Measurements from ENCODE around the gene CELA3A. TPM values are rescaled to one million over a fixed set of nuclear protein-coding genes. Genes with fewer than 3 reads are reported as not detected.

CELA3A gene
- total RNA-seq, 2 experiments from 2014 or later = not detected

GRCh38 chr1:22037520-22037919 is 36.1 kb downstream of the CELA3A start:
- ChIA-PET CTCF (interaction anchor here (2.4 to 8.9 kb wide), 3 partner anchors 10 to 15 kb away, joined by 9 to 88 read pairs (median 73); partner anchors contain the start of gene CDC42), POLR2A (interaction anchor here (30.7 to 43.8 kb wide), 2 partner anchors 4 to 17 kb away, joined by 1616 read pairs; partner anchors contain the start of gene CDC42)
- no peak for DNase-seq
- Mint-ChIP-seq H3K36me3 (ENCODE audit: low read depth) (no peaks in the 10 kb centered on the region), H3K4me3 (no peak overlapping the region), H3K27me3 (no peaks in the 10 kb centered on the region), H3K9me3 (no peaks in the 10 kb centered on the region), H3K4me1 (peaks cover 43% of the 10 kb centered on the region), H3K27ac (peak overlapping the region; percentile 99)

- Mint-ChIP-seq H3K9me3 (no peaks in the 10 kb centered on the region), H3K36me3 (ENCODE audit: low read depth) (no peaks in the 10 kb centered on the region), H3K4me3 (no peak overlapping the region), H3K4me1 (peaks cover 44% of the 10 kb centered on the region), H3K27ac (peak overlapping the region; percentile 99), H3K27me3 (no peaks in the 10 kb centered on the region)
- no peak for DNase-seq
- ChIA-PET CTCF (interaction anchor here (2.4 to 8.9 kb wide), 3 partner anchors 10 to 14 kb away, joined by 9 to 88 read pairs (median 73); partner anchors contain the start of gene CDC42), POLR2A (interaction anchor here (30.7 to 43.8 kb wide), 2 partner anchors 5 to 16 kb away, joined by 1616 read pairs; partner anchors contain the start of gene CDC42)
These were observed 36.6 kb downstream of the CELA3A start for GRCh38 chr1:22038036-22038435.

GRCh38 chr1:22039594-22040285 is 38.3 kb downstream of the CELA3A start:
- Mint-ChIP-seq H3K9me3 (no peaks in the 10 kb centered on the region), H3K4me1 (peaks cover 50% of the 10 kb centered on the region), H3K27me3 (no peaks in the 10 kb centered on the region), H3K36me3 (ENCODE audit: low read depth) (no peaks in the 10 kb centered on the region), H3K4me3 (peak overlapping the region; percentile 74), H3K27ac (peak overlapping the region; percentile 99)
- ChIA-PET CTCF (interaction anchor here (0.6 to 8.9 kb wide), 7 partner anchors 9 to 304 kb away, joined by 4 to 88 read pairs (median 10); partner anchors contain the start of gene CDC42), POLR2A (interaction anchor here (0.8 to 43.8 kb wide), 11 partner anchors 7 to 1378 kb away, joined by 3 to 1616 read pairs (median 4); partner anchors contain the start of genes CDC42 and DDOST)
- peak; percentile 95 for DNase-seq

- peak overlapping the region; percentile 99 for H3K27ac Mint-ChIP-seq
- H3K27me3 Mint-ChIP-seq = no peaks in the 10 kb centered on the region
- peaks cover 54% of the 10 kb centered on the region for H3K4me1 Mint-ChIP-seq
- ChIA-PET POLR2A (interaction anchor here (0.8 to 43.8 kb wide), 10 partner anchors 7 to 746 kb away, joined by 3 to 1616 read pairs (median 4); partner anchors contain the start of gene CDC42), CTCF (interaction anchor here (0.6 to 8.9 kb wide), 6 partner anchors 9 to 305 kb away, joined by 4 to 88 read pairs (median 13); partner anchors contain the start of gene CDC42)
- H3K36me3 Mint-ChIP-seq (ENCODE audit: low read depth) = peaks cover 2% of the 10 kb centered on the region
- peaks cover under 1% of the 10 kb centered on the region for H3K9me3 Mint-ChIP-seq
- H3K4me3 Mint-ChIP-seq = peak overlapping the region; percentile 74
- DNase-seq = peak; percentile 22
These were observed 38.8 kb downstream of the CELA3A start for GRCh38 chr1:22040286-22040623.

GRCh38 chr1:22041505-22041904 is 40.0 kb downstream of the CELA3A start:
- DNase-seq = no peak
- ChIA-PET CTCF (interaction anchor here (5.5 to 8.9 kb wide), 2 partner anchors 11 to 17 kb away, joined by 73 to 88 read pairs; partner anchors contain the start of gene CDC42), POLR2A (interaction anchor here (30.7 to 43.8 kb wide), 2 partner anchors 8 to 13 kb away, joined by 1616 read pairs; partner anchors contain the start of gene CDC42)
- Mint-ChIP-seq H3K36me3 (ENCODE audit: low read depth) (peaks cover 6% of the 10 kb centered on the region), H3K27ac (peak overlapping the region; percentile 83), H3K4me1 (peaks cover 57% of the 10 kb centered on the region), H3K27me3 (no peaks in the 10 kb centered on the region), H3K4me3 (no peak overlapping the region), H3K9me3 (peaks cover 4% of the 10 kb centered on the region)

GRCh38 chr1:22043198-22043769 is 41.8 kb downstream of the CELA3A start:
- H3K36me3 Mint-ChIP-seq (ENCODE audit: low read depth) = peaks cover 6% of the 10 kb centered on the region
- H3K27ac Mint-ChIP-seq = peak overlapping the region; percentile 16
- H3K4me3 Mint-ChIP-seq = no peak overlapping the region
- ChIA-PET CTCF (interaction anchor here (8.9 kb wide), 1 partner anchor 19 kb away, joined by 88 read pairs; no protein-coding TSS in a partner anchor), POLR2A (interaction anchor here (30.7 to 43.8 kb wide), 2 partner anchors 10 to 11 kb away, joined by 1616 read pairs; partner anchors contain the start of gene CDC42)
- H3K27me3 Mint-ChIP-seq = no peaks in the 10 kb centered on the region
- DNase-seq = no peak
- peaks cover 53% of the 10 kb centered on the region for H3K4me1 Mint-ChIP-seq
- H3K9me3 Mint-ChIP-seq = peaks cover 4% of the 10 kb centered on the region

- ChIA-PET POLR2A (interaction anchor here (0.8 to 43.8 kb wide), 3 partner anchors 10 to 61 kb away, joined by 3 to 1616 read pairs (median 1616); partner anchors contain the start of gene CDC42), CTCF (interaction anchor here (2.2 kb wide), 1 partner anchor 21 kb away, joined by 7 read pairs; no protein-coding TSS in a partner anchor)
- Mint-ChIP-seq H3K9me3 (peaks cover 4% of the 10 kb centered on the region), H3K4me1 (peaks cover 52% of the 10 kb centered on the region), H3K27me3 (no peaks in the 10 kb centered on the region), H3K36me3 (ENCODE audit: low read depth) (peaks cover 6% of the 10 kb centered on the region), H3K4me3 (no peak overlapping the region), H3K27ac (no peak overlapping the region)
- DNase-seq = no peak
These were observed 43.4 kb downstream of the CELA3A start for GRCh38 chr1:22044690-22045420.

GRCh38 chr1:22045604-22046228 is 44.3 kb downstream of the CELA3A start:
- peak overlapping the region; percentile 1 for H3K27ac Mint-ChIP-seq

GRCh38 chr1:22048351-22049192 is 47.1 kb downstream of the CELA3A start:
- H3K27me3 Mint-ChIP-seq = no peaks in the 10 kb centered on the region
- no peak overlapping the region for H3K4me3 Mint-ChIP-seq
- no peak for DNase-seq
- H3K36me3 Mint-ChIP-seq (ENCODE audit: low read depth) = peaks cover 13% of the 10 kb centered on the region
- ChIA-PET POLR2A (interaction anchor here (30.7 to 43.8 kb wide), 2 partner anchors 6 to 15 kb away, joined by 1616 read pairs; partner anchors contain the start of gene CDC42), CTCF (interaction anchor here (7.4 to 8.2 kb wide), 2 partner anchors 9 to 26 kb away, joined by 73 to 112 read pairs; no protein-coding TSS in a partner anchor)
- peaks cover 43% of the 10 kb centered on the region for H3K4me1 Mint-ChIP-seq
- no peak overlapping the region for H3K27ac Mint-ChIP-seq
- H3K9me3 Mint-ChIP-seq = peaks cover 4% of the 10 kb centered on the region

More at GRCh38 chr1:22045604-22046228, 44.3 kb downstream of the CELA3A start:
- ChIA-PET POLR2A (interaction anchor here (0.8 to 43.8 kb wide), 3 partner anchors 9 to 60 kb away, joined by 3 to 1616 read pairs (median 1616); partner anchors contain the start of gene CDC42), CTCF (interaction anchor here (2.2 kb wide), 1 partner anchor 22 kb away, joined by 7 read pairs; no protein-coding TSS in a partner anchor)
- DNase-seq = no peak
- Mint-ChIP-seq H3K27me3 (no peaks in the 10 kb centered on the region), H3K4me1 (peaks cover 45% of the 10 kb centered on the region), H3K4me3 (no peak overlapping the region), H3K36me3 (ENCODE audit: low read depth) (peaks cover 6% of the 10 kb centered on the region), H3K9me3 (peaks cover 4% of the 10 kb centered on the region)

GRCh38 chr1:22050330-22050729 is 48.9 kb downstream of the CELA3A start:
- peaks cover 2% of the 10 kb centered on the region for H3K9me3 Mint-ChIP-seq
- no peaks in the 10 kb centered on the region for H3K27me3 Mint-ChIP-seq
- H3K4me1 Mint-ChIP-seq = peaks cover 47% of the 10 kb centered on the region
- H3K36me3 Mint-ChIP-seq (ENCODE audit: low read depth) = peaks cover 25% of the 10 kb centered on the region
- CTCF ChIA-PET = interaction anchor here (1.0 to 8.2 kb wide), 3 partner anchors 11 to 27 kb away, joined by 5 to 112 read pairs (median 73); no protein-coding TSS in a partner anchor
- no peak overlapping the region for H3K27ac Mint-ChIP-seq
- H3K4me3 Mint-ChIP-seq = no peak overlapping the region
- DNase-seq = no peak
- POLR2A ChIA-PET = interaction anchor here (43.8 kb wide), 1 partner anchor 17 kb away, joined by 1616 read pairs; no protein-coding TSS in a partner anchor

All from activated CD4-positive, alpha-beta memory T cell treated with anti-CD3 and anti-CD28 coated beads, Interleukin-2, amount 10 ng/mL, durations not matched to agents 7 days and 5 days (primary cell).